Measurements from ENCODE around the gene EXOSC3.

DNA sequence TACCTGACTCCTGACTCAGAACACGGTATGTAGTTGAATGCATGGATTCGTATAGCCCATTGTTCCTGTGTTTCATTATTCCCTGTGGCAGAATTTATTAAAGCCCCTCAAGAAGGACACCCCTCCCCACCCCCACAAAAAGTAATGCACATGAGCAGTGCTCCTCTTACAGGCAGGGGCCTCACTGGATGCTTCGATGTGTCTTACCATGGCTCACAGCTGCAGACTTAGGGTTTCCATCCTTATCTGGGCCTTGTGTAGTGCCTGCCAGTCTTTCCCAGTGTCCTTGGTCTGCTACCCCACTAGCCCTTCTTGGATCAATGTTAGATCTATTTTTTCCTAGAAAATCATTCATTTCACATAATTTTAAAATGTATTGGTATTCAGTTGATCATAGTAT lies 14.9 kb downstream of the EXOSC3 start:
- TF ChIP-seq, protein P1, sequence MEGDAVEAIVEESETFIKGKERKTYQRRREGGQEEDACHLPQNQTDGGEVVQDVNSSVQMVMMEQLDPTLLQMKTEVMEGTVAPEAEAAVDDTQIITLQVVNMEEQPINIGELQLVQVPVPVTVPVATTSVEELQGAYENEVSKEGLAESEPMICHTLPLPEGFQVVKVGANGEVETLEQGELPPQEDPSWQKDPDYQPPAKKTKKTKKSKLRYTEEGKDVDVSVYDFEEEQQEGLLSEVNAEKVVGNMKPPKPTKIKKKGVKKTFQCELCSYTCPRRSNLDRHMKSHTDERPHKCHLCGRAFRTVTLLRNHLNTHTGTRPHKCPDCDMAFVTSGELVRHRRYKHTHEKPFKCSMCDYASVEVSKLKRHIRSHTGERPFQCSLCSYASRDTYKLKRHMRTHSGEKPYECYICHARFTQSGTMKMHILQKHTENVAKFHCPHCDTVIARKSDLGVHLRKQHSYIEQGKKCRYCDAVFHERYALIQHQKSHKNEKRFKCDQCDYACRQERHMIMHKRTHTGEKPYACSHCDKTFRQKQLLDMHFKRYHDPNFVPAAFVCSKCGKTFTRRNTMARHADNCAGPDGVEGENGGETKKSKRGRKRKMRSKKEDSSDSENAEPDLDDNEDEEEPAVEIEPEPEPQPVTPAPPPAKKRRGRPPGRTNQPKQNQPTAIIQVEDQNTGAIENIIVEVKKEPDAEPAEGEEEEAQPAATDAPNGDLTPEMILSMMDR (conservative IDR thresholded peaks at IDR 0.05; ENCODE audit: low read length) = no peak
- TF ChIP-seq EZH2phosphoT487 (IDR thresholded peaks at IDR 0.05; ENCODE audit: borderline replicate concordance, low read depth, low read length) = no peak

Data from OCI-LY7 (cell line).